Measurements from ENCODE around the gene LNX2.

The LNX2 gene

GRCh38 chr13:27605099-27605498, 15.2 kb downstream of the LNX2 start:
- no peak for DNase-seq

GRCh38 chr13:27601803-27602202, 18.5 kb downstream of the LNX2 start:
- no peak for DNase-seq

DNA sequence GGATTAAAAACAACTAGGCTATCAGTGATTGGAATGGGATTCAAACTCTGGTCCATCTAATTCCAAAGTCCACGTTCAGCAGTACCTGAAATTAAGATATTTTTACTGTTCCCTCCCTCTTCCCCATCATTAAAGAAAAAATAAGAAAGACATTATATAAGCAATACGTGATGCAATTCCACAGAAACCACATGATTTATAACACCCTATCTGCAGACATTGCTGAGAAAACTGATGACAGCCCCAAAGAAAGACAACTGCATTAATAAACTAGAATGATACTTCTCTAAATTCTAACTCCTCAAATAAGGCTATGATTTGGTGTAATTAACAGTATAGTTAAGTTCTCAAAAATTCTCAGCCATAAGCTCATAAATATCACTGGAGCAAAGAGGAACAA, 19.1 kb downstream of the LNX2 start:
- DNase-seq, result no peak

DNA sequence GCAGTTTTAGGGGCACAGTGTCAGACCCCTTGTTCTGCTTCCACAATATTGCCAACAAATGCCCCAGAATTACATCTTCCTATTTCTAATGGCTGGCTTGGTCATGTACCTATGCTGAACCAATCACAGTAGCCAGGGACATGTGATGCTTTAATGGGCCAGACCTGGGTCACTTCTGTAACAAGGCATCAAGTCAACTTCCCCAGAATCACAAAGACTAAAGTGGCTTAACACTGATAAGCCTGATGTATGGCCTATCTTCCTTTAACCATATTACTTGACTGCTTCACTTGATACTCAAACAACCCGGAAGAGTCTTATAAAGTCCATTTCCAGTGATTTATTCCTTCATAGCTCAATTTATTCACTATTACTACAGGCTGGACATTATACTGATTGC, 19.6 kb downstream of the LNX2 start:
- DNase-seq, result no peak

- peak; percentile 69 for DNase-seq
Observed at GRCh38 chr13:27599845-27600553, 20.3 kb downstream of the LNX2 start.

DNA sequence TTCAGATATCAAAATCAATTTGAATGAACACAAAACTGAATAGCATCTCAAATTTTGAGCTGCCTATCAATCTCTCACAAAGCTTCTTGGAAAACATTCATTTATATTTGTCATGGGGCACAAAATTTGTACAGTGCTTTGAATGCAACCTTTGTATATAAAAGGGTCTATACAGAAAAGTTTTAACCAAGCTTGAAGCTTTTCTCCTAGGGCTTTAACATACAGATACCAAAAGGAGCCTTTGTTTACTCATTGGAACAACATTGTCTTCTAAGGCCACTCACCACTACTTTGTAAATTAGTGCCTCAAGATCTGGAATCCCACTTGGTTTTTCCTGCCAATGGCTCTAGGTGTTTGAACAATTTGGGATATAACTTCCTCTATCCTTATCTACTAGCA, 21.2 kb downstream of the LNX2 start:
- DNase-seq, result no peak

DNA sequence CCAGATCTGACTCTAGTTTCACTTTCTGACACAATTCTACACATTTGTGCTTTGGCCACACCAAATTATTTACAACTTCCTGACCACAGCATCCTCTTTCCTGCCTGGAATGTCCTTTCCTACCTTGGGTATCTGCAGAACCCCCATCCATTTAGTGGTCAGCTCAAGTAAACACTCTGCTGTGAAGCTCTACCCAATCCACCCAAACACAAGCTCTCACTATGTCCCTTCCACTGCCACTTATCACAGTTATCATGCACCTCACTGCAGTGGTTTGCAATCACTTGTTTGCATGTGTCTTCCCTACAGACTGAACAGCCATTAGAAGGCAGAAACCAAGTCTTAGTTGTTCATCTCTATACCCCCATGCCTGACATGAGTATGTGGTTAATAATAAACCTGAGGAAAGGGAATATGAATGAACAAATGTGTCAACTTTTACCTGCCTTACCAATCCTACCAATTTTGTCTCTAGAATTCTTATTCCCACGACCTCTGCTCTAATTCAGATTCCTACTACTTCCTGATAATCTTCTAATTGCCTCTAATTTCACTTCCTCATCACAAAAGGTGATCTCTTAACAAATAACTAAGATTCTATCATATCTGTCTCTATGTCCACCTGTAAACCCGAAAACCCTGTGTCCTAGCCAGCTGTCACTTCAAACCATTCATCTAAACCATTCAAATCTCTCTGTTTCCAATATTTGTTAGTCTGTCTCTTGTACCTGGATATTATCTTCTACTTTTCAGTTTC, 25.1 kb downstream of the LNX2 start:
- DNase-seq, result no peak

- no peak for DNase-seq
Observed at GRCh38 chr13:27593267-27593666, 27.1 kb downstream of the LNX2 start.

GRCh38 chr13:27592865-27593264, 27.5 kb downstream of the LNX2 start:
- DNase-seq, result no peak

GRCh38 chr13:27588405-27588804, 31.9 kb downstream of the LNX2 start:
- no peak for DNase-seq

DNA sequence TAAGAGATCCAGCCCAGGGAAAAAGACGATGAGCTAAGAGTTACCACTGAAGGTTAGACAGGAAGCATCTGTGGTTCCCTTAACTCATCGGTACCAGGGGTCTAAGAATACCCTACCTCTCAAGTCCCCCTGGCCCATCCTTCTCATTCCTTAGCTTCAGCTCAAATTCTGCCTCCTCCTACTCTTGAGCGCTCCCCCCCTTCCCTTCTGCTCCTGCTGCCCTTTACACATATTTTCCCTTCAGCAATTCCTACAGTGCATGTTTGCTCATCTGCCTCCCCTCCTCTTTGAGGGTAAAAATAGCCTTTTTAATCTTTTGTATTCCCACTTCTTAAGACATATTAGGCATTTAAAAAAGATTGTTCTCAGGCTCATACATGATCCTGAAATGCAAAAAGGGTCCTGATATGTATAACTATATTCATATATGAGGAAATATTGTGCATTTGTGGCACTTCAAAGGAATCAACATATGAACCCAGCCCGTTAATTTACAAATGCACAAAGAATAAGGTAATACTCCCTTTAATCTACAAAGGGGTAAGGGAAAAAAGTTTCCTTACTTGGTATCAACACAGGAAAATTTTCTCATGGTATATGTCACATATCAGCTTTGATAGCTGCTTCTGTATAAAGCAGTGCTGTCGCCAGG, 33.1 kb downstream of the LNX2 start:
- DNase-seq, result no peak

- DNase-seq, result no peak
Observed at GRCh38 chr13:27583645-27584044, 36.7 kb downstream of the LNX2 start.

DNA sequence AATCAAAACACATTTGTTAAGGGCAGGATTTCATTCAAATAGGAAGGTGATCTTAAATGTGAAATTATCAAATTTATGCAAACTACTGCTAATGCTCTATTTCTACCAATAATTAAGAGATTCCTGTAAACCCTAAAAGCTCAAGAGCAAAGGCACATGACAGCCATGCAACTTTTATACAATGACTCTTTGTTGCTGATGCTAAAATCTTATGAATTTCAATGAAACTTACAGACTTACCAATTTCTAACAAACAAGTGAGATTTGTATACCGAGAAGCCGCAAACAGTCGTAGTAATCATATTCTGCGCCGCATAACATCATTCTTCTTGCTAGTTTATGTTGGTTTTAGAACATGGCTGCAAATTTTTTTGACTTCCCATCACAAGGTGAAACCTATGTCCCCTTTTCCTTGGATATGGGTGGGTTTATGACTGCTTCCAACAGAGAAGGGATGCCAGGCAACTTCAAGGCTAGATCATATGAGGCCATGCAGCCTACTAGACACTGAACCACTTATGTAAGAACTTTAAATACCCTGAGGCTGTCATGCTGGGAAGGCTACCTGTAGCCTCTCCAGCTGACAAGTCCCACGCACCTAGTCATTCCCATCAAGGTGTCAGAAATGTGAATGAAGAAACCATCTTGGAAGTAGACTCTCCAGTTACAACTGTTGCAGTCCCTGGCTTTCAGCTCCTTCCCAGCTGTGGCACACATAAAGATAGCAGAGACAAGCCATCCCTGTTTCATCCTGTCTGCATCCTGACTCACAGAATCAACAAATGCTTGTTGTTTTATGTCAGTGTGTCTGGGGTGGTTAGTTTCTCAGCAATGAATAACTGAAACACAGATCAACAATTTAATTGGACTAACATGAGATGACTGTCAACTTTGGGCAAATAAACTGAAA, 42.0 kb downstream of the LNX2 start:
- peak; percentile 5 for DNase-seq

DNA sequence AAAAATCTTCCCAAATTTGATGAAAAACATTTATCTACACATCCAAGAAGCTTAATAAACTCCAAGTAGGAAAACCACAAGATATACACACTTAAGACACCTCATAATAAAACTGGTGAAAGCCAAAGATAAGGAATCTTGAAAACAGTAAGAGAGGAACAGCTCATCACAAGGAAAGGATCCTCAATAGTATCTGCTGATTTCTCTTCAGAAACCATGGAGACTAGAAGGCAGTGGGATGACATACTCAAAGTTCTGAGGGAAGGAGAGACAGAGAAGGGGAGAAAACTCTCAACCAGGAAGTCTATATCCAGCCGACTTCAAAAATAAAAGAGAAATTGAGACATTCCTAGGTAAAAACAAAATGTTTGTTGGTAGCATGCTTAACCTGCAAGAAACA, 45.7 kb downstream of the LNX2 start:
- no peak for DNase-seq

DNA sequence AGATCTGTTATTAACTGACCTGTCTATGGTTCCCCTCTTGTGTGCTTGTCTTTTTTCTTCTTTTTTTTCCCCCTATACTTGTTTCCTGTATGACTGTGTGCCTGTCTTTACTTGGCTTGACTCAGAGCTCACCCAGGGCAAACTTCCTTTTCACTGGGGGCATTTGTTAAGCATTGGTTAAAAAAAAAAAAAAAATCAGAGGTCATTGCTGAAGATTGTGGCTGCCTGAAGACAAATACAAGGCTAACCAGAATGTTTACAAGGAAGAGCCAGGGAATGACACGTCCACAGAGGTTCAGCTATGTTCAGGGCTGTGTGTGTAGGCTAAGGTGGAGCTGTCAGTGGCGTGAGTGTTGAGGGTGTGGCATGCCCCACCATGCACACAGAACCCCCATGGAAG, 47.1 kb downstream of the LNX2 start:
- peak; percentile 7 for DNase-seq

- DNase-seq, result no peak
Observed at GRCh38 chr13:27572234-27572901, 48.0 kb downstream of the LNX2 start.

DNA sequence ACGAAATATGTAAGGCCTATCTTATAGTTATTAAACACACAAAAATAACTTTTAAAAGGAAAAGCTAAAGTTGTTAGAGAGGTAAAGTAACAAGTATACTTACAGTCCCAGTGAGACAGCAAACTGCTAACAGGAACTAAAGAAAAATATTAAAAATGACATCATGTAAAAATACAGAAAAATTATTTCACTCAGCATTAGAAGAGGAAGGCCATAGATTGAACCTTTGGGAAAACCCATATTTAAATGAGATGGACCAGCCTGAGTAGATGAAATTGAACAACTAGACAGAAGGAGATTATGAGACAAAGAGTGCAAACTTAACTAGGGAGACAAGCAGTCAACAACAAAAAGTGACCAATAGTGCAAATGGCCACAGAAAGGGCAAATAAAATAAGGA, 49.4 kb downstream of the LNX2 start:
- no peak for DNase-seq

DNA sequence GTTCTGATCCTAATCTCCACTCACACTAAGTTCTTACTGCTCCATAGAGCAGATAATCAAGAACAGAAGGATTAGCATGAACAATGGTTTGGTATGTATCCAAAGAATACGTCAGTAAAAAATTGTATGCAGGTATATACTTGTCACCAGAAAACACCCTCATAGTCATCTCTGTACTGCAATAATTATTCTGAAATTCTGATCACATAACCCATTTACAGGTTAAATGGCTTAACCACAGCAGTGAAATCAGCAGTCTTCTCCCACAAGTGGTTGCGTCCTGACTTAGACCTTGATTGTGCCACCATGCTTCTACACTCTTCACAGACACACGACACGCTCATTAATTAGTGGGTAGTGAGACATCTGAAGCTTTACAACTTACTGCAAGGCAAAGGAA, 50.9 kb downstream of the LNX2 start:
- no peak for DNase-seq

DNA sequence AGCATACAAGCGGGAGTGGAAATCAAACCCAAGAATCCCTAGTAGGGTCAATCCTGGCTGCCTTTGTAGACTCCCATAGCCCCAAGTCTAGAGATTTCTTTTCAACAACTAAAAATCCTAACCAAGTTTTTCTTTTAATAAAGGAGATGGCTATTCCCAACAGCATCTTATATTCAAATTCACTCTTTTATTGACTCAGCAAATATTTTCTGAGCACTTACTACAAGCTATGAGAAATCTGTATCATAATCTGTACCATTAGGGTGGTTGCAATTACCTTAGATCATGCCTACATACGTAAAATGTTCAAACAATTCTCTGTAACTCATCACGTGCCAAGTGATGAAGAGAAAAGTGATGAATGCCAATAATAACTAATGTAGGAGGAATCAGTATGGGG, 54.5 kb downstream of the LNX2 start:
- no peak for DNase-seq

DNA sequence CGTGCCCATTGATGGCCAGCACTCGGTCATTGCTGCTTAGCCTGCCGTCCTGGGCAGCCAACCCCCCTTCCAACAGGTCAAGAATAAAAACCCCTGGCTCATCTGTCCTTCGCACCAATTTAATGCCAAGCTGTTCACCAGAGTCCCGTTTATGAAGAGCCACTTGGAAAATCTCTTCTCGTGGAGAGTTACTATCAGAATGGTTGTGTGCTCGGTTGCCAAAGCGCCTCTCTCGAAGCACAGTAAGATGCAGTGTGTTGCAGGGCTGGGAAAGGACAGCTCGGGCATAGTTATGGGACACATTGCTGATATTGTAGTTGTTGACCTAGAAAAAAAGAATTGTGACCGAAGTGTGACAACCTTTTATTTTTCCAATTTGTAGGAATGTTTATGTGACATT, 57.9 kb downstream of the LNX2 start:
- no peak for DNase-seq

DNA sequence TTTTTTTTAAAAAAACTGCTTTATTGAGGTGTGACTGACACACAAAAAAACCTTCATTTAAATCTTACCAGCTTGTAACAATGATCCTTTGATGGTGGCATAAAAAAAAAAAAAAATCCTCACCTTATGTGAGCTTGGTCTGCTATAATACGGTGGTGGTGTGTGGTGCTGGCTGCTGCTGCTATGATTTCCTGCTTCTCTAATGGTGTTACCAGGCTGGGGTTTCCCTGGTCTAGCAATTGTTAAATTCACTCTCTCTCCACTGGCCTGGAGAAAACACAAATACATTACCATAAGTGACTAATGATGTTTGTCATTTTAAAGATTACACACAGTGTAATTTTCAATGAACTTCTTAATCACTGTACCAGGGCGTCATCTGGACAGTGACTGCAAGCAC, 60.6 kb downstream of the LNX2 start:
- no peak for DNase-seq

- peak; percentile 62 for DNase-seq
Observed at GRCh38 chr13:27556109-27556508, 64.2 kb downstream of the LNX2 start.

DNA sequence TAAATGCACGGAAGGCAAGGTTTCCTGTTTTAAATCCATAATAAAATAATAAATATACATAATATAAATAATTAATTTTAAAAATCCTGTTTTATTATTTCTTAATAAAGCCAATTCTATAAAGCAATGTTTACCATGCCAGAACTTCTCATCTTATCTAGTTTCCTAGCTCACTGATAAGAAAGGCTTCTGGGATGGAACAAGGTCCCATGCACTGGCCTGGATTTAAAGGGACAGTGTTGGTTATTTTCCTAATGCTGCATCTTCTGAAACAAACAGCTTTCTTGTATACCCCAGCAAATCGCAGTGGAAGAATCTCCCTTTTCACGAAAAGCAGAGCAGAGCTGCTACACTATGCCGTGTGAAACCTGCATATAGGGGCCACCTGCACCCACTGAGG, 68.8 kb downstream of the LNX2 start:
- DNase-seq, result no peak

Data from fibroblast of skin of right biceps (primary cell).